Stimulated activated CD4-positive, alpha-beta T cell treated with anti-CD3 and anti-CD28 coated beads, TNF-alpha, amount 100 ng/mL, for 4 hours (primary cell): ENCODE measurements around the gene ARHGEF33.

Experiments
- DNase-seq, 3 experiments: peaks; one replicate each; pipeline ENCODE4 v3.0.0-alpha.2; 2020; ENCODE audit warnings: low read depth in 3 of 3

Gene ARHGEF33

DNA sequence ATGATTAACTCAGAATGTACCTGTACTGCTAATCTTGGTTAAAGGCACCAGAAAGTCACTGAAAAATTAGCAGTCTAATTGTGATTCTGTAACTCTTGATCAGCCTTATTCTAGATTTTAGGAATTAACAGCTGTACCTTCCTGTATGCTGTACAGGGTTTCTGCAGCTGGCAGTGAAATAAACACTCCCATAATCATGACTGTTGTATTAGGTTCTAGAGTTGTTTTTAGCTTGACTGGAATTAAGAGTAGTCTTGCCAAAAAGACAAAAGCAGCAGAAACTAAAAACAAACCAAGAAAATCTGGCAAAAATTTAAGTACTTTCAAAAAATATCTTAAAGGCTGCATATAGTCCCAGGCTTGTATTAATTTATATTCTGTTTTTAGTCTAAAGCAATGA is 127.7 kb downstream of the ARHGEF33 start:
- DNase-seq = no peak

DNA sequence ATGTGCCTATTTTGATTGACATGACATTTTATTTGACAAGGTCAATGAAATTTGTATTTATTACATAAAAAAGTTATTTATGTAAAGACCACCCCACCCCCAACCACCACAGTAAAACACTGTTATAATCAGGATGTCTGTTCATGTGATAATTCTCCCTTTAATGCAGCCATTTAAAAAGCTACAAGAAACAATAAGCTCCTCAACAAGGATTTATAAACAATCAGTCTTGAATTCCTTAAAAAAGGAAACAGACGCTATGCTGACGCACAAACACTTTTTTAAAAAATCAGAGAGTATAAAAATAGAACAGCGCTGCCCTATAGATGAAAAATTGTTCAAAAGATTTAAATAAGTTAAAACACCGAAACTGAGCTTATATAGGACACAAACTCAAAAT is 129.0 kb downstream of the ARHGEF33 start:
- no peak for DNase-seq

DNA sequence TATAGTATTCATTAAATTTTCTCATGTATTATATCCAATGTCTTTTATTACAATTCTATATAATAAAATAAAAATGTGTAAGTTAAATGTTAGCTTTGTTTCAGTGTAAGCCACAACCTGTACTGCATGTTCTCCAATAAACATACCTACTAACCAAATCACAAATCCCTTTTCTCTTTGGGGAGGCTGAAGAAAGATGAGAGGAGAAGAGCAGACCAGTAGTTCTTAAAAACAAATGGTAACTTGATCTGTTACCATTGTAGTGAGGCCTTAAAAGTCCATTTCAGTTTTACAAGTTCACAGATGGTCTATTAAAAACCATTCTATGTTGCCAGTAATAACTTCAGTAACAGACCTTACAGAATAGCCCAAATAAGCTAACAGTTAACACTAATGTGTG is 130.7 kb downstream of the ARHGEF33 start:
- DNase-seq = no peak

DNA sequence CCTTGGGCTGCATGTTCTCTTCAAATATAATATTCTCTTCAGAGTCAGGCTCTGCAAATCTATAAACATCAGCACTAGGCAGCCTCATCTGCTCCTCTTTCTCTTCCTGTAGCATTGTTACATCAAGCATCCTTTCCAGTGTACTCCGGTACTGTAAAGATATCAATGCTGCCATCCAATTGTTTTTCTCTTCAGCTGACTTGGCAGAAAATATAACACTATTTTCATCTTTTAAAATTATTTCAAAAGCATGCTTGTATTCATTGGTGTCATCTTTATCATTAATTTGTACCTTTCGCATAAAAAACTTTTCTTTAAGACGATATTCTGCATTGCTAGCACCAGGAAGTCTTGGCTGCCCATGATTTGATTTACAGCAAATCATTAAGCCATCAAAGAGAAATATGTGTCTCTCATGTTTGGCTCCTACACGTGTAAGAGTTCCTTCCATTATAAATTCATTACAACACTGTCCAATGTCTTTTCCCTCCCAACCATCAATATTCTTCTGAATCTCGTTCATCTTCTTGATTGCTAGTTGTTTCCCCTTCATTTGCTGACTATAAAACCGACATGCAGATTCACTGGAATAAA is 133.1 kb downstream of the ARHGEF33 start:
- DNase-seq = no peak

DNA sequence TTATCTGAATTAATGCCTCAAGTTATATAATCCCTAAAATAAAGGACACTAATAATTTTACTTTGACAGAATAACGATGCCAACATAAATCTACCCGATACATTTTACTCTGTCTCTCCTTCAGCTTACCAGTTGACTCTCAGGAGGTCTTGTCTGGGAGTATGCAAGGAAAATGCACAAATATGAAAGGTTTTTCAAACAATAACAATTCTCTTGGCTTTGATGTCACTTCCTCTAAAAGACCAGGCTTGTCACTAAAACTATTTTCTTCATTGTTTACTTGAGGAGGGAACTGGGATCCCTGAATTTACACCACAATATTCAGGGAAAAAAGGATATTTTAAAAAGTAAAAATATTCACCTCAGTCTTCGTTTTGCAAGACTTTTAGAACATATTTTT is 134.0 kb downstream of the ARHGEF33 start:
- DNase-seq = no peak

DNA sequence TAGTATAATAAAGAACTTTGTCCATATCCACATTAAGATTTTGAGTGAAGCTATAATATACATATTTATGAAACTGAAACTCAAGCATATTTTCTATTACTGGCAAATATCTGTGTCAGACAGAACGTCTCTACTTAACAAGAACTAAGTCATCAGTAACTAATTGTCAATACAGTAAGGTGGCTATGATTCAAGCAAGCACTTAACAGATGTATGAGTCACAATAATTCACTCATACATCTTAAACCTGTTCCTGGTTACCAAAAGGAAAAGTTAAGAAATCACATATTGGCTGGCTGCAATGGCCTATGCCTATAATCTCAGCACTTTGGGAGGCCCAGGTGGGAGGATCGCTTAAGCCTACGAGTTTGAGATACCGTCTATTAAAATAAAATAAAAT is 135.2 kb downstream of the ARHGEF33 start:
- no peak for DNase-seq
